Heart right ventricle (tissue), 16 donors: ENCODE results near the gene ANKLE1. TPM values are rescaled to one million over a fixed set of nuclear protein-coding genes. Genes with fewer than 3 reads are reported as not detected.
A peak's percentile ranks its signal among the peaks of the same experiment; 100 is the strongest.

ENCODE experiments used
- ATAC-seq, 8 donors: fragments of 200-7000 bp; cut with Tn5 transposase; one replicate each; pipeline ENCODE4 v1.9.1; 2020; ENCODE audit warnings: mild to moderate bottlenecking in 8 of 8, moderate library complexity in 8 of 8, moderate number of reproducible peaks in 1 of 8
- DNase-seq, 2 donors: peaks; one replicate each; pipeline ENCODE4 v3.0.0-alpha.2; 2020
- H3K27ac ChIP-seq, 10 donors: fragments of 200-600 bp; sonication (generic) in 2 of 10; one replicate each; pipeline versions ENCODE4 v1.5.0 to v1.8.0; 2020 to 2022; ENCODE audit warnings: mild to moderate bottlenecking in 3 of 10
- H3K27me3 ChIP-seq, 7 donors: fragments of 200-600 bp; one replicate each; pipeline ENCODE4 v1.8.0; 2021 to 2022; ENCODE audit warnings: mild to moderate bottlenecking in 2 of 7
- H3K36me3 ChIP-seq, 9 donors: fragments of 200-600 bp; sonication (generic) in 1 of 9; one replicate each; pipeline versions ENCODE4 v1.5.0 to v1.8.0; 2020 to 2022; ENCODE audit warnings: mild to moderate bottlenecking in 2 of 9
- H3K4me1 ChIP-seq, 9 donors: fragments of 200-600 bp; sonication (generic) in 1 of 9; one replicate each; pipeline versions ENCODE4 v1.5.0 to v1.8.0; 2020 to 2022; ENCODE audit warnings: mild to moderate bottlenecking in 4 of 9
- H3K4me3 ChIP-seq, 10 donors: fragments of 200-600 bp; sonication (generic) in 2 of 10; one replicate each; pipeline versions ENCODE4 v1.5.0 to v1.8.0; 2020 to 2022; ENCODE audit warnings: mild to moderate bottlenecking in 7 of 10, moderate library complexity in 2 of 10
- H3K9me3 ChIP-seq, 11 donors: fragments of 200-600 bp in 10 of 11; sonication (generic) in 2 of 11; one replicate each; pipeline versions ENCODE4 v1.5.0 to v1.8.0; 2013 to 2022; ENCODE audit warnings: mild to moderate bottlenecking in 2 of 11, control low read depth in 1 of 11, moderate library complexity in 1 of 11
- WGBS, 2 donors: extraction: QIAGEN DNeasy Blood & Tissue Kit; methylation state at CpG; one replicate each; pipeline ENCODE4 v1.1.7; 2013; ENCODE audit warnings: inconsistent platforms in 1 of 2; 5-methylcytosine and 5-hydroxymethylcytosine counted together
- intact Hi-C, 10 donors: fragments of 100-400 bp; cut with DNase I; formaldehyde crosslinking; loops; one replicate each; pipeline versions ENCODE4 v1.11.1 to v1.14.2; 2022
- polyA plus RNA-seq, 2 donors: library from polyadenylated mRNA; stranded (reverse); fragments of 200-250 nt; gene quantifications; one replicate each; pipeline ENCODE4 v1.2.3, GENCODE V29; 2013
- total RNA-seq, 10 donors: library from RNA; stranded (reverse); fragmentation: NEBNext Ultra II Directional in 3 of 10; extraction: Animal tissue kit (Norgen Biotek cat#: 25700) in 3 of 10; gene quantifications; one replicate each; pipeline versions ENCODE4 v1.2.1 to v1.2.4, GENCODE V29; 2021 to 2023
- TF ChIP-seq, protein P1 (sequence below), 9 donors: fragments of 200-600 bp; sonication (generic) in 2 of 9; IDR thresholded peaks; one replicate each; pipeline versions ENCODE4 v1.5.0 to v1.8.0; 2021 to 2022; ENCODE audit warnings: antibody characterized with exemption in 9 of 9, mild to moderate bottlenecking in 5 of 9, moderate library complexity in 1 of 9
- donor health status: Arrhythmogenic right ventricular cardiomyopathy.
- donor health status: ischemic (EF 13 %, LVEDD 7.1; RV severe dilation, severe dysfunction).
- donor health status: healthy with polysubstance abuse.
- donor health status: DM: no; HTN: yes; CAD: no.
- donor health status: DM: no; HTN: no; CAD: no.
- donor health status: ischemic (EF 25% LVEDD 6.9; RV normal size, moderate dysfunction).
- donor health status: ischemic (EF 25% LVEDD 5.7; RV mildly dilated, moderate dysfunction).
- donor health status: healthy.
- donor health status: DM: yes; HTN: yes; CAD: no.
- donor health status: Ischemic cardiomyopathy.
- donor health status: ischemic (EF 35%, LVEDD 5.7; RV mildly dilated, moderate dysfunction).
- donor health status: nonischemic (EF 11% LVEDD 7.7; RV severe dilation, severe dysfunction).
- donor health status: DM: yes; HTN: yes; CAD: no.
- donor health status: PGD.
- donor health status: ischemic (EF 29% LVEDD 5.4; RV normal size, mild dysfunction).
- donor health status: nonischemic (EF 23%, LVEDD 6.1; RV moderate dilation, normal function).

The ANKLE1 gene
- total and polyA plus RNA-seq, 12 donors, result 0.09 to 0.85 (median 0.19) TPM; not detected in 2

DNA sequence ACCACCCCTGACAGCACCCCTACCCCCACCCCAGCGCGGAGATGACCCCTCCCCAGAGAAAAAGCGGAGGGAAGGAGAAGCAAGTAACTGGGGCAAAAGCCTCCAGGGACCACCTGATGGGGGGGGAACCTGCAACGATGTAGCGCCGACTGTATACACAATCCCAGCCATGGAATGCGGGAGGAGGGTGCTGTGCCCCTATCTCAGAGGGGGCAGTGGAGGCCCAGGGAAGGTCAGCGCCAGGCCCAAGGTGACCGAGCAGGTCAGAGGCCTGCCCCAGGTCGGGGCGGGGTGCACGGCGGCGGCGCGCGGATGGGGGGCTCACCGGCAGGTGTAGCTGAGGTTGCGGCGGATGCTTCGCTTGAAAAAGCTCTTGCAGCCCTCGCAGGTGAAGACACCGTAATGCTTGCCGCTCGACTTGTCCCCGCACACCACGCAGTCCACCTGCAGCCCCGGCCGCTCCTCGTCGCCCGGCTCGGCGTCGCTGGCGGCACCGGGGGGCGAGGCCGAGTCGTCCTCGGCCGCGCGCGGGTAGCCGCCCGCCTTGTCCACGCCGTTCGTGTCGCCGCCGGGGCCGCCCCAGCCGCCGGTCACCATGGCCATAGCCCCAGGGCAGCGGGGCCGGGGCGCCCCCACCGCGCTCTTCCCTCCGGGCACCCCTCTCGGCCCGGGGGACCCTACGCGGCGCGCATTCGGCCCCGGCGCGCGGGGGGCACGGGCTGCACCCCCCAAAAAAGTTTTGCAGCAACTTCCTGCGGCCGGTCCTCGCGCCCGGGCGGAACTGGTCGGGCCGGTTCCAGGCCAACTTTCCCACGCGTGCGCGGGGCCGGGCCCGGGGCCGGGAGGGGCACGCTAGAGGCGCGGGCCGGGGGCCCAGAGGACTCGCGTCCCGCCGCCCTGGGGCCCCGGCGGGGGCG is 36.8 kb upstream of the ANKLE1 start:
- peaks cover 10 to 56% (median 36%) of the 10 kb centered on the region in 9 donors for H3K4me1 ChIP-seq
- H3K9me3 ChIP-seq, result no peaks in the 10 kb centered on the region
- H3K4me3 ChIP-seq, result peak overlapping the region; percentile 61 to 93 (median 87)
- ATAC-seq (peak in 1 of 8 donors; percentile 2), DNase-seq (peak in 1 of 2 donors; percentile 62)
- WGBS, 2 donors, result 1% methylated on average over 72 to 100 of the region's 100 CpGs
- intact Hi-C loops, result loop anchor here in 1 of 10 donors (2.0 kb wide), 1 partner anchor 18 kb away; the partner anchor contains the start of gene OCEL1
- no peaks in the 10 kb centered on the region for H3K27me3 ChIP-seq
- TF ChIP-seq, protein P1, sequence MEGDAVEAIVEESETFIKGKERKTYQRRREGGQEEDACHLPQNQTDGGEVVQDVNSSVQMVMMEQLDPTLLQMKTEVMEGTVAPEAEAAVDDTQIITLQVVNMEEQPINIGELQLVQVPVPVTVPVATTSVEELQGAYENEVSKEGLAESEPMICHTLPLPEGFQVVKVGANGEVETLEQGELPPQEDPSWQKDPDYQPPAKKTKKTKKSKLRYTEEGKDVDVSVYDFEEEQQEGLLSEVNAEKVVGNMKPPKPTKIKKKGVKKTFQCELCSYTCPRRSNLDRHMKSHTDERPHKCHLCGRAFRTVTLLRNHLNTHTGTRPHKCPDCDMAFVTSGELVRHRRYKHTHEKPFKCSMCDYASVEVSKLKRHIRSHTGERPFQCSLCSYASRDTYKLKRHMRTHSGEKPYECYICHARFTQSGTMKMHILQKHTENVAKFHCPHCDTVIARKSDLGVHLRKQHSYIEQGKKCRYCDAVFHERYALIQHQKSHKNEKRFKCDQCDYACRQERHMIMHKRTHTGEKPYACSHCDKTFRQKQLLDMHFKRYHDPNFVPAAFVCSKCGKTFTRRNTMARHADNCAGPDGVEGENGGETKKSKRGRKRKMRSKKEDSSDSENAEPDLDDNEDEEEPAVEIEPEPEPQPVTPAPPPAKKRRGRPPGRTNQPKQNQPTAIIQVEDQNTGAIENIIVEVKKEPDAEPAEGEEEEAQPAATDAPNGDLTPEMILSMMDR (IDR thresholded peaks at IDR 0.05), result no peak
- peaks cover 0 to 14% (median 0%) of the 10 kb centered on the region in 9 donors for H3K36me3 ChIP-seq
- H3K27ac ChIP-seq, result peak overlapping the region; percentile 78 to 94 (median 87)

DNA sequence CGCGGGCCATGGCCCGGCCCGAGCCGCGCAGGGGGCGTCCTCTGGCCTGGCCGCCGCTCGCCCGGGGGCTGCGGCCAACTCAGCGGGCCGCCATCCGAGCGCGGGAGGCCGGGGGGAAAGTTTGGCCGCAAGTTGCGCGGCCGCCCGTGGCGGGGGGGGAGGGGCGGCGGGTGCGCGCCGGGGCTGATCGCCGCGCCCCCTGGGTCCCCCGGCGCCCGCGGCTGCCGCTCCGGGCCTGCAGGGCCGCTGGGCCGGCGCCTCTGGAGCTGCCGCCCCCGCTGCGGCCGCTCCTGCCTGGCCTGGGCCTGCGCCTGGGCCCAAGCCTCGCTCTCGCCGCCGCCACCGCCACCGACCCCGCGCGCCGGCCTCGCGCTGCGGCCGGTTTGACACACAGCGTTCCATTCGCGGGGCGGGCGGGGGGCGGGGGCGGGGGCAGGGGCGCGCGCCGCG is 36.1 kb upstream of the ANKLE1 start, which contains the start of gene NR2F6:
NR2F6 (minus strand) TSS at position 385 of the 450 bp plus-strand sequence. CDS start 699 bp downstream, outside the sequence.
- H3K36me3 ChIP-seq, result peaks cover 0 to 14% (median 0%) of the 10 kb centered on the region in 9 donors
- DNase-seq, result no peak
- H3K4me1 ChIP-seq, result peaks cover 10 to 56% (median 36%) of the 10 kb centered on the region in 9 donors
- WGBS, 2 donors, result 0% methylated on average over 18 to 71 of the region's 72 CpGs
- H3K27me3 ChIP-seq, result no peaks in the 10 kb centered on the region
- ATAC-seq, result no peak
- intact Hi-C loops, result loop anchor here in 1 of 10 donors (2.0 kb wide), 1 partner anchor 19 kb away; the partner anchor contains the start of gene OCEL1
- TF ChIP-seq, protein P1 (IDR thresholded peaks at IDR 0.05), result no peak
- H3K4me3 ChIP-seq, result peak within 1 kb of the TSS; percentile 61 to 93 (median 87)
- H3K9me3 ChIP-seq, result no peaks in the 10 kb centered on the region
- peak within 1 kb of the TSS; percentile 78 to 94 (median 87) for H3K27ac ChIP-seq

DNA sequence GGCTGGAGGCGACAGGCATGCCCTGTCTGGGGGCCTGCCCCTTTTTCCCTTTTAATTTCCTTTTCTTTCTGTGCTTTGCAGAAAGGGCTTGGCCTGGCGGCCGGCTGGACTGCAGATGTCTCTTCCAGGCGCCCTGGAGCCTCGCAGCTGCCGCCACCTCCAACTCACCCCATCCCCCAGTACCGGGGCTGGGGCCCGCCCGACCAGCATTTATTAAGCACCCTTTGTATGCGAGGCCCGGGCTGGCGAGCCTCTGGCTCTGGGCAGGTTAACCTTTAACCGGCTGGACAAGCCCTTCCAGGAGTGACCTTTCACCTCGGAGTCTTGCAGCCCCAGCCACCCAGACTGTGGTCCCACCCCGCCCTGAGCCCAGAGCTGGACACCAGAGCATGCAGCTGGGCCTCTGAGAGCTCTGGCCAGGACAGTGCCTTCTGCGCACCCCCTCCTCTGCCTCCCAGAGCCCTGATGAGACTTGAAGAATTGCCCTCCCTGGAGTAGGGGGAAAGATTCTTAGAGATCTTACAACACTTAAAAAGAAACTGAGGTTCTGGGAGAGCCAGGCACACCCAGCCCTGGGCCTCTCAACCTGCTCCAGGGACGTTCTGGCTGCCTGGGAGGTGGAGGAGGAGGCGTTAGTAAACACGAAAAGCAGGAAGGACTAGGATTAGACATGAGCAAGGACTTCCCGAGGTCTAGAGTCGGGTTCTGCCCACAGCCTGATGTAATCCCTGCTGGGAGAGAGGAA is 34.8 kb upstream of the ANKLE1 start:
- intact Hi-C loops, result no loop called here
- peaks cover 10 to 43% (median 34%) of the 10 kb centered on the region in 9 donors for H3K4me1 ChIP-seq
- WGBS, 2 donors, result 19 to 23% methylated on average over 21 of the region's 21 CpGs
- H3K4me3 ChIP-seq, result peak overlapping the region; percentile 6 to 93 (median 56)
- H3K9me3 ChIP-seq, result no peaks in the 10 kb centered on the region
- TF ChIP-seq, protein P1 (IDR thresholded peaks at IDR 0.05), result no peak
- peak; percentile 46 to 50 for DNase-seq
- H3K27me3 ChIP-seq, result no peaks in the 10 kb centered on the region
- peak; percentile 0 to 40 (median 26) for ATAC-seq
- H3K36me3 ChIP-seq, result peaks cover 0 to 23% (median 0%) of the 10 kb centered on the region in 9 donors
- H3K27ac ChIP-seq, result peak overlapping the region; percentile 37 to 91 (median 78)
